ENCODE results near the gene TUFT1.
"Not testable (repeated sequence)": the region's sequence is repeated elsewhere in the genome, so short reads cannot be mapped to it uniquely, and the experiment has no call there.

Gene TUFT1

DNA sequence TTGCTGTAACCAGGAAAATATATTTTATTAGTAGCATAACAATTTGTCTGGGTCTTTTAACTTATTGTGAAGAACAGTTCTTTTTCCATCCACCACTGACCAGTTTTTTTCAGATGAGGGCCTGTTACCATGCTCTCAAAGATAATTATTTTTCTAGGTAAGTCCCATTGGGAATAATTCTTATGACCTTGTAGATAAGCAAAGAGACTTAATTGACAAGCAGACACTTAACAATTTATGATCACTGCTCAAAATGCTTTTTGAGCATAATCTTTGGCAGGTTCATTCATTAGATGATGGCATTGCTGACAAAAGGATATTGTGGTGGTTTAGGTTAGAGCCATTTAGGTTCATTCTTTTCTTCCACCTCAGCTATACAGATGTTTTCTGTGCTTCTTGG lies 78.4 kb downstream of the TUFT1 start:
- no peak for DNase-seq (ENCODE audit: extremely low read depth, insufficient read length)
- Histone ChIP-seq H3K4me3 (replicated peaks; ENCODE audit: low read depth, low read length) (no peak overlapping the region), H3K27me3 (replicated peaks; ENCODE audit: control insufficient read depth, insufficient read depth, low read length) (no peaks in the 10 kb centered on the region), H3K36me3 (ENCODE audit: control insufficient read depth, insufficient read depth, low read length) (no peaks in the 10 kb centered on the region; the same call in 1 of the 2 replicates)
- TF ChIP-seq, protein P1, sequence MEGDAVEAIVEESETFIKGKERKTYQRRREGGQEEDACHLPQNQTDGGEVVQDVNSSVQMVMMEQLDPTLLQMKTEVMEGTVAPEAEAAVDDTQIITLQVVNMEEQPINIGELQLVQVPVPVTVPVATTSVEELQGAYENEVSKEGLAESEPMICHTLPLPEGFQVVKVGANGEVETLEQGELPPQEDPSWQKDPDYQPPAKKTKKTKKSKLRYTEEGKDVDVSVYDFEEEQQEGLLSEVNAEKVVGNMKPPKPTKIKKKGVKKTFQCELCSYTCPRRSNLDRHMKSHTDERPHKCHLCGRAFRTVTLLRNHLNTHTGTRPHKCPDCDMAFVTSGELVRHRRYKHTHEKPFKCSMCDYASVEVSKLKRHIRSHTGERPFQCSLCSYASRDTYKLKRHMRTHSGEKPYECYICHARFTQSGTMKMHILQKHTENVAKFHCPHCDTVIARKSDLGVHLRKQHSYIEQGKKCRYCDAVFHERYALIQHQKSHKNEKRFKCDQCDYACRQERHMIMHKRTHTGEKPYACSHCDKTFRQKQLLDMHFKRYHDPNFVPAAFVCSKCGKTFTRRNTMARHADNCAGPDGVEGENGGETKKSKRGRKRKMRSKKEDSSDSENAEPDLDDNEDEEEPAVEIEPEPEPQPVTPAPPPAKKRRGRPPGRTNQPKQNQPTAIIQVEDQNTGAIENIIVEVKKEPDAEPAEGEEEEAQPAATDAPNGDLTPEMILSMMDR (IDR thresholded peaks at IDR 0.05; ENCODE audit: insufficient read depth, low read length, poor library complexity, severe bottlenecking), result no peak

DNA sequence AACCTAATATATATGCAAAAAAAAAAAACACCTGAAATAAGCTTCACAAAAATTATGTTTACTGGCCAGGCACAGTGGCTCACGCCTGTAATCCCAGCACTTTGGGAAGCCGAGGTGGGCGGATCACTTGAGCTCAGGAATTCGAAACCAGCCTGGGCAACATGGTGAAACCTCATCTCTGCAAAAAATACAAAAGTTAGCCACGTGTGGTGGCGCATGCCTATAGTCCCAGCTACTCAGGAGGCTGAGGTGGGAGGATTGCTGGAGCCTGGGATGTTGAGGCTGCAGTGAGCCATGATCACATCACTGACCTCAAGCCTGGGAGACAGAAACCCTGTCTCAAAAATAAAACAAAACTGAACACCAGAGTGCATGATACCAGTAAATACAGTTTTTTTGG lies 78.9 kb downstream of the TUFT1 start:
- not testable (repeated sequence) for DNase-seq (ENCODE audit: extremely low read depth, insufficient read length); H3K36me3 ChIP-seq (ENCODE audit: control insufficient read depth, insufficient read depth, low read length); H3K27me3 ChIP-seq (replicated peaks; ENCODE audit: control insufficient read depth, insufficient read depth, low read length); H3K4me3 ChIP-seq (replicated peaks; ENCODE audit: low read depth, low read length)

DNA sequence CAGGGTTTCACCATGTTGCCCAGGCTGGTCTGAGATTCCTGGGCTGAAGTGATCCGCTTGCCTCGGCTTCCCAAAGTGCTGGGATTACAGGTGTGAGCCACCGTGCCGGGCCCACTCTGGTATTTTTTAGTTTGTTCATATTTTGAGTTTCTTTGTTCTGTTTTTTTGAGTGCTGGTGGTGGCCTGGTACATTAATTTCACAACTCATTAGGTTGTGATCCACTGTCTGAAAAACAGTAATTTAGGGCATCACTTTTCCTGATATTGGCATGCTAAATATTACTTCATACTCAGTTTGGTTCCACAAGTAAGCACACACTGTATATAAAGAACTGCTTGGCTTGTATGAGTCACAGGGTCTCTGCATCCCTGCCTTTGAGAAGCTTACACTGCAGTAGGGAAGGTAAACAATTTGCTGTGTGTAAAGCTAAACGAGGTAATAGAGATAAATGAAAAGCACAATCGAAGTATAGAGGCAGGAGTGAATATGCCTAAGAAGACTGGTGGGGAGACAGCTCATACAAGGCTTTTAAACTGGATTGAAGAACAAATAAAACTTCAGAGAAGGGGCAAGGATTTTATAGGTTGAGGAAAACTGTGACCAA lies 79.5 kb downstream of the TUFT1 start:
- no peaks in the 10 kb centered on the region for H3K27me3 ChIP-seq (replicated peaks; ENCODE audit: control insufficient read depth, insufficient read depth, low read length)
- H3K36me3 ChIP-seq (ENCODE audit: control insufficient read depth, insufficient read depth, low read length), result no peaks in the 10 kb centered on the region; the same call in 1 of the 2 replicates
- no peak for DNase-seq (ENCODE audit: extremely low read depth, insufficient read length)
- TF ChIP-seq, protein P1 (IDR thresholded peaks at IDR 0.05; ENCODE audit: insufficient read depth, low read length, poor library complexity, severe bottlenecking), result no peak
- H3K4me3 ChIP-seq (replicated peaks; ENCODE audit: low read depth, low read length), result no peak overlapping the region

DNA sequence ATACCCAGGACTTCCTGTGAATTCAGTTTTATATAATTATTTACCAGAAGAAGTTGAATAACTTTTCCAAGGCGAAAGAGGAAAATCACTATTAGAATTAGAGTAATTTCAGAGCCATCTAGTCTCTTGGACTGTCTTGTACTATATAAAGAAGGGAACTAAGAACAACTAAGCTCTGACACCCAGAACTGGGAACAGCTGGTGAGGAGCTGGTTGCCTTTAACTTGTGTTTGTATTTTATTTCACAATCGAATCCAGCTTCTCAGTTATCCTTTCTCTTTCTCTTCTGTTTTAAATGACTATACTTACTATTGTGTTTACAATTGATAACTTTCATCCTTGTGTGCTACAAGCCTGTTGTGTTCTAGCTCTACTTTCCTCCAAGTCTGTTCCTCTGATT lies 80.2 kb downstream of the TUFT1 start:
- Histone ChIP-seq H3K36me3 (ENCODE audit: control insufficient read depth, insufficient read depth, low read length) (no peaks in the 10 kb centered on the region; the same call in 1 of the 2 replicates), H3K4me3 (replicated peaks; ENCODE audit: low read depth, low read length) (no peak overlapping the region), H3K27me3 (replicated peaks; ENCODE audit: control insufficient read depth, insufficient read depth, low read length) (no peaks in the 10 kb centered on the region)
- no peak for DNase-seq (ENCODE audit: extremely low read depth, insufficient read length)
- TF ChIP-seq, protein P1 (IDR thresholded peaks at IDR 0.05; ENCODE audit: insufficient read depth, low read length, poor library complexity, severe bottlenecking), result no peak

DNA sequence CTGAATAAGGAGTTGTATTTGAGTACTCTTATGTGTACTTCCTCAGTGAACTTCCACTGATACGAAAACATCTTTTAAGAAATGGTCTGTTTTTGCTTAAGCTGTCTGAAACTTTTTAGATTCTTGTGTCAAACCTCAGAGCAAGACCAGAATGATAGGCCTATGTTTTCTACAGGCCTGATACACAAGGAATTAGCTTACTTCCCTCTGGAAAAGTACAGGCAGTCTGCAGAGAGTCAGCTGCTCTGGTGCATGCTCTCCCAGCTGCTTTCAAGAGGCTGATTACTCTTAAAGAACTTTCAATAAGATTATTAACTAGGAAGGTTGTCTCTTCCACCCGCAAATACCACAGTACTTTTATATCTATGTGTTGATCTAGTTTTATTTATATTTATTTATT lies 81.2 kb downstream of the TUFT1 start:
- TF ChIP-seq, protein P1 (IDR thresholded peaks at IDR 0.05; ENCODE audit: insufficient read depth, low read length, poor library complexity, severe bottlenecking), result no peak
- Histone ChIP-seq H3K4me3 (replicated peaks; ENCODE audit: low read depth, low read length) (no peak overlapping the region), H3K36me3 (ENCODE audit: control insufficient read depth, insufficient read depth, low read length) (no peaks in the 10 kb centered on the region; the same call in 1 of the 2 replicates), H3K27me3 (replicated peaks; ENCODE audit: control insufficient read depth, insufficient read depth, low read length) (no peaks in the 10 kb centered on the region)
- DNase-seq (ENCODE audit: extremely low read depth, insufficient read length), result no peak

DNA sequence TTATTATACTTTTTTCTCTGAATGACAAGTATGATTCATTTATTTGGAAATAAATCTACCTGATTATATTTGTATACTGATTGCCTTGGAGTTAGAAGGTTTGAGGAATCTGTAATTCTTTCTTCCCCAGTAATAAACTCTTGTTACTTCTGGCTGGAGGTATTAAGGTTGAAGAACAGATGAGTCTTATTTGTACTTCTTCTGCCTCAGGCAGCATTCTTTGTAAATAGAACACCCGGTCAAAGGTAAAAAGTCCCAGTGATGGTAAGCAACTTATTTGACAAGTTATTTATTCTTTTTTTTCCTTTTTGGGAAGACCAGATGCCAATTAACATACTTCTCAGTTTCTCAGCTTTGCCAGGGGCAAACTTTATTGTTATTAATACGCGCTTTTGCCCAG lies 84.7 kb downstream of the TUFT1 start:
- Histone ChIP-seq H3K36me3 (ENCODE audit: control insufficient read depth, insufficient read depth, low read length) (no peaks in the 10 kb centered on the region; the same call in 1 of the 2 replicates), H3K4me3 (replicated peaks; ENCODE audit: low read depth, low read length) (no peak overlapping the region), H3K27me3 (replicated peaks; ENCODE audit: control insufficient read depth, insufficient read depth, low read length) (no peaks in the 10 kb centered on the region)
- TF ChIP-seq, protein P1 (IDR thresholded peaks at IDR 0.05; ENCODE audit: insufficient read depth, low read length, poor library complexity, severe bottlenecking), result no peak
- no peak for DNase-seq (ENCODE audit: extremely low read depth, insufficient read length)
